GM12801 (cell line): ENCODE results near the gene RNF213.

Experiments used
- CTCF ChIP-seq: IDR thresholded peaks from one replicate; pipeline ENCODE4 v1.5.1; 2011; ENCODE audit warnings: control low read depth; ENCODE audit not compliant: insufficient read length; ENCODE audit errors: extremely low read depth

The RNF213 gene

GRCh38 chr17:80388601-80389000 lies 127.9 kb downstream of the RNF213 start:
- no peak for TF ChIP-seq CTCF

- no peak for TF ChIP-seq CTCF
Measured at GRCh38 chr17:80389011-80389995, 128.7 kb downstream of the RNF213 start.

GRCh38 chr17:80393241-80393890 lies 132.7 kb downstream of the RNF213 start:
- TF ChIP-seq CTCF: no peak

- no peak for TF ChIP-seq CTCF
Measured at GRCh38 chr17:80393961-80394360, 133.3 kb downstream of the RNF213 start.

GRCh38 chr17:80394629-80395216 lies 134.1 kb downstream of the RNF213 start:
- no peak for TF ChIP-seq CTCF

GRCh38 chr17:80395402-80396151 lies 134.9 kb downstream of the RNF213 start:
- no peak for TF ChIP-seq CTCF
